GM12878 (cell line): ENCODE results near the gene ZBTB18.

Experiments used
- CBX3 ChIP-seq: fragments of 200-600 bp; sonication (generic); IDR thresholded peaks from 2 replicates; pipeline ENCODE4 v1.6.1; 2016; ENCODE audit warnings: low read depth, borderline replicate concordance
- CEBPB ChIP-seq, 2 experiments: fragments of 150-350 bp in 1 of 2; IDR thresholded peaks; 2 replicates each; pipeline ENCODE4 v1.6.1; 2012 to 2014; ENCODE audit warnings: low read depth in 2 of 2, low read length in 2 of 2, borderline replicate concordance in 1 of 2, inconsistent platforms in 1 of 2
- CTCF ChIP-seq, 3 experiments: IDR thresholded peaks in 2 of 3; conservative IDR thresholded peaks in 1 of 3; 2 replicates each; pipeline ENCODE4 v1.5.1; 2011; ENCODE audit warnings: low read depth in 3 of 3, low read length in 3 of 3, mild to moderate bottlenecking in 3 of 3, control low read depth in 2 of 3, moderate library complexity in 2 of 3, inconsistent platforms in 1 of 3, mixed read lengths in 1 of 3; ENCODE audit not compliant: control insufficient read depth in 2 of 3, insufficient read depth in 1 of 3; ENCODE audit errors: extremely low read depth in 1 of 3
- EP300 ChIP-seq, 2 experiments: fragments of 150-350 bp in 1 of 2; IDR thresholded peaks; 2 replicates each; pipeline ENCODE4 v1.6.1; 2011 to 2012; ENCODE audit warnings: low read depth in 2 of 2, low read length in 2 of 2, borderline replicate concordance in 1 of 2, improper control_type of control experiment in 1 of 2, inconsistent platforms in 1 of 2; ENCODE audit not compliant: control insufficient read depth in 1 of 2
- EZH2 ChIP-seq: IDR thresholded peaks from 2 replicates; pipeline ENCODE4 v1.6.1; 2012; ENCODE audit warnings: low read depth, mild to moderate bottlenecking, control low read depth, inconsistent platforms, low read length, borderline replicate concordance; ENCODE audit not compliant: control insufficient read depth
- HDAC2 ChIP-seq: fragments of 200-600 bp; sonication (generic); IDR thresholded peaks from 2 replicates; pipeline ENCODE4 v1.6.1; 2017
- PAX5 ChIP-seq: IDR thresholded peaks from 2 replicates; pipeline ENCODE4 v1.6.1; 2011; ENCODE audit warnings: low read depth, low read length, borderline replicate concordance
- POLR2A ChIP-seq: IDR thresholded peaks from 2 replicates; pipeline ENCODE4 v1.6.1; 2011; ENCODE audit warnings: low read depth, mild to moderate bottlenecking, low read length
- POLR2AphosphoS5 ChIP-seq: IDR thresholded peaks from 2 replicates; pipeline ENCODE4 v1.6.1; 2011; ENCODE audit warnings: mild to moderate bottlenecking, low read length, inconsistent platforms
- RAD51 ChIP-seq: fragments of 450-650 bp; IDR thresholded peaks from 2 replicates; pipeline ENCODE4 v1.6.1; 2016; ENCODE audit warnings: moderate library complexity, mild to moderate bottlenecking, inconsistent platforms
- RCOR1 ChIP-seq: conservative IDR thresholded peaks from 2 replicates; pipeline ENCODE4 v1.6.1; 2012; ENCODE audit warnings: low read depth, low read length, improper control_type of control experiment
- SIX5 ChIP-seq: IDR thresholded peaks from 2 replicates; pipeline ENCODE4 v1.6.1; 2011; ENCODE audit warnings: mild to moderate bottlenecking, low read depth, low read length, moderate library complexity; ENCODE audit not compliant: severe bottlenecking

GRCh38 chr1:244029124-244029523 lies 22.0 kb upstream of the ZBTB18 start:
- TF ChIP-seq PAX5 (no peak), EZH2 (no peak), POLR2A (no peak), SIX5 (no peak), CTCF (IDR thresholded peaks at IDR 0.05 in 2 of 3, conservative IDR thresholded peaks at IDR 0.05 in 1 of 3; ENCODE audit: control insufficient read depth in 2 of 3, extremely low read depth in 1 of 3, insufficient read depth in 1 of 3, low read depth in 3 of 3, low read length in 3 of 3) (0 out of 6 replicates have a peak, but pooled peaks of 1 of the 3 experiments have one; percentile 1), POLR2AphosphoS5 (no peak), CBX3 (no peak), RCOR1 (no peak), EP300 (IDR thresholded peaks at IDR 0.05; ENCODE audit: borderline replicate concordance in 1 of 2, control insufficient read depth in 1 of 2, low read depth in 2 of 2, low read length in 2 of 2) (no peak), HDAC2 (no peak), CEBPB (IDR thresholded peaks at IDR 0.05; ENCODE audit: borderline replicate concordance in 1 of 2, low read depth in 2 of 2, low read length in 2 of 2) (no peak), RAD51 (no peak)
